Ovary (tissue), 9 donors: Measurements from ENCODE around the gene ABLIM2. TPM values are rescaled to one million over a fixed set of nuclear protein-coding genes. Genes with fewer than 3 reads are reported as not detected.

ENCODE experiments used
- DNase-seq, 5 donors: peaks; one replicate each; pipeline ENCODE4 v3.0.0-alpha.2; 2019 to 2020
- H3K27ac ChIP-seq, 2 donors: fragments of 200-600 bp; one replicate each; pipeline versions ENCODE4 v1.5.1 to v1.8.0; 2019 to 2022
- H3K27me3 ChIP-seq: fragments of 200-600 bp; one replicate; pipeline ENCODE4 v1.8.0; 2022
- H3K36me3 ChIP-seq: fragments of 200-600 bp; sonication (generic); one replicate; pipeline ENCODE4 v1.5.1; 2019
- H3K4me1 ChIP-seq: one replicate; pipeline ENCODE4 v1.8.1; 2013; ENCODE audit warnings: mild to moderate bottlenecking, moderate library complexity; ENCODE audit not compliant: insufficient read depth
- H3K4me3 ChIP-seq: fragments of 200-600 bp; sonication (generic); one replicate; pipeline ENCODE4 v1.5.1; 2017
- H3K9me3 ChIP-seq, 2 donors: fragments of 200-600 bp in 1 of 2; sonication (generic) in 1 of 2; one replicate each; pipeline versions ENCODE4 v1.5.1 to v1.8.1; 2013 to 2019; ENCODE audit warnings: mild to moderate bottlenecking in 1 of 2, moderate library complexity in 1 of 2
- EP300 ChIP-seq: sonication (generic); formaldehyde crosslinking; IDR thresholded peaks from one replicate; pipeline ENCODE4 v1.6.1; 2017; ENCODE audit warnings: antibody characterized with exemption
- POLR2A ChIP-seq: fragments of 450-650 bp; IDR thresholded peaks from one replicate; pipeline ENCODE4 v1.6.1; 2017; ENCODE audit warnings: antibody characterized with exemption, mild to moderate bottlenecking, moderate library complexity
- WGBS, 3 donors: extraction: QIAGEN DNeasy Blood & Tissue Kit in 1 of 3; methylation state at CpG; one replicate each; pipeline versions ENCODE4 v1.1.5 to v1.1.7; 2013 to 2017; 5-methylcytosine and 5-hydroxymethylcytosine counted together
- intact Hi-C, 4 donors: fragments of 100-400 bp; cut with DNase I; formaldehyde crosslinking; loops; one replicate each; pipeline versions ENCODE4 v1.11.0 to v1.15.1; 2022 to 2023
- polyA plus RNA-seq, 2 donors: library from polyadenylated mRNA; stranded (reverse); fragments of 200-250 nt in 1 of 2; fragments of 350-450 nt in 1 of 2; fragmentation: Illumina TruSeq in 1 of 2; extraction: RNeasy Lipid Tissue Mini Kit (QIAGEN cat#74804) in 1 of 2; gene quantifications; one replicate each; pipeline ENCODE4 v1.2.3, GENCODE V29; 2013 to 2014
- total RNA-seq, 7 donors: library from RNA; depleted of rRNA in 2 of 7; stranded (reverse); fragments of >200 nt in 2 of 7; fragmentation: NEBNext Ultra II Directional in 3 of 7; extraction: Animal tissue kit (Norgen Biotek cat#: 25700) in 3 of 7; gene quantifications; one replicate each; pipeline versions ENCODE4 v1.1.0 to v1.2.4, GENCODE V29; 2016 to 2023
- TF ChIP-seq, protein P1 (sequence below), 3 donors: fragments of 450-650 bp in 2 of 3; fragments of 200-600 bp in 1 of 3; IDR thresholded peaks; one replicate each; pipeline versions ENCODE4 v1.5.1 to v1.8.0; 2016 to 2022; ENCODE audit warnings: antibody characterized with exemption in 3 of 3, mild to moderate bottlenecking in 1 of 3
- donor health status: DM: no; HTN: no; CAD: no; lungs with moderate emphysema.
- donor health status: DM: no; HTN: no; CAD: no.
- donor health status: Bipolar disorder and iron deficiency.
- donor health status: DM: yes; HTN: yes; CAD: no.
- donor health status: DM: no; HTN: no; CAD: no.
- donor health status: DM: yes; HTN: yes; CAD: no.

Gene ABLIM2
- total and polyA plus RNA-seq, 9 donors: 0.81 to 7.9 (median 2.1) TPM

DNA sequence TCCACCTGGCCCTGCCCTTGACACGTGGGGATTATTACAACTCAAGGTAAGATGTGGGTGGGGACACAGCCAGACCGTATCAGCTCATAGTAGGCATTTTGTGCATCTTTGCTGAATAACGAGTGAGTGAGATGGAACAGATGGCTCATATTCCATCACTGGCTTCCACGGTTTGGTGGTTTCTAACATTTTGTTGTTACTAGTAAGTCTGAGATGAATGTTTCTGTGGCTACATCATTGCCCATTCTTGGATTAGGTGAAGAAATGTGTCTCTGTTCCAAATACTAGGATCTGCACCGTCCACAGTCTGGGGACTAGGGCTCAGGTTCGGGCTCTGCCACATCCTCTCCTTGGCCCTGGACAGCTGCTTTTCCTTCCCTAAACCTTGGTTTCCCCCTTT lies 3.6 kb downstream of the ABLIM2 start:
- Histone ChIP-seq H3K27ac (no peak overlapping the region), H3K27me3 (no peaks in the 10 kb centered on the region)
- intact Hi-C loops: no loop called here

DNA sequence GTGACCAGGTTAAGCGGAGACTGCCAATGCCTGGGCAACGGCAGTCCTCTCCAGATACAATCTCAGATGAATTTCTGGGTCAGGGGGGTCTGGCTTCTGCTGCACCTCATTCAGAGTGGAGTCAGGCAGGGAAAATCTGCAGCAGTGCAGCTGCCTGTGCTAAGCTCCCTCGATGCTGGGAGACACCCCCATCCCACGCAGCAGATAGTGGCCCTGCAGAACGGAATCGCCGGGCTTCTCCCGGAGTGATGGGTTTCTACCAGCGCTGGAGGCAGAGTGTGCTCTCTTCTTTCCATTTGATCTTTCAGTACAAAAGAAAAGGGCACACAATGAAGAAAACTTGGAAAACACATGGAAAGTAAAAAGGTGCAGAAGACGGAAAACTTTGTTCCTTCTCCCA lies 5.2 kb downstream of the ABLIM2 start:
- WGBS, 3 donors: 53 to 59% (median 53%) methylated on average over 10 of the region's 10 CpGs

More for the DNA sequence above, 3.6 kb downstream of the ABLIM2 start:
- no peak for TF ChIP-seq POLR2A
- TF ChIP-seq, protein P1, sequence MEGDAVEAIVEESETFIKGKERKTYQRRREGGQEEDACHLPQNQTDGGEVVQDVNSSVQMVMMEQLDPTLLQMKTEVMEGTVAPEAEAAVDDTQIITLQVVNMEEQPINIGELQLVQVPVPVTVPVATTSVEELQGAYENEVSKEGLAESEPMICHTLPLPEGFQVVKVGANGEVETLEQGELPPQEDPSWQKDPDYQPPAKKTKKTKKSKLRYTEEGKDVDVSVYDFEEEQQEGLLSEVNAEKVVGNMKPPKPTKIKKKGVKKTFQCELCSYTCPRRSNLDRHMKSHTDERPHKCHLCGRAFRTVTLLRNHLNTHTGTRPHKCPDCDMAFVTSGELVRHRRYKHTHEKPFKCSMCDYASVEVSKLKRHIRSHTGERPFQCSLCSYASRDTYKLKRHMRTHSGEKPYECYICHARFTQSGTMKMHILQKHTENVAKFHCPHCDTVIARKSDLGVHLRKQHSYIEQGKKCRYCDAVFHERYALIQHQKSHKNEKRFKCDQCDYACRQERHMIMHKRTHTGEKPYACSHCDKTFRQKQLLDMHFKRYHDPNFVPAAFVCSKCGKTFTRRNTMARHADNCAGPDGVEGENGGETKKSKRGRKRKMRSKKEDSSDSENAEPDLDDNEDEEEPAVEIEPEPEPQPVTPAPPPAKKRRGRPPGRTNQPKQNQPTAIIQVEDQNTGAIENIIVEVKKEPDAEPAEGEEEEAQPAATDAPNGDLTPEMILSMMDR (IDR thresholded peaks at IDR 0.05): no peak
- TF ChIP-seq EP300: no peak
- Histone ChIP-seq H3K4me3 (no peak overlapping the region), H3K9me3 (no peaks in the 10 kb centered on the region), H3K36me3 (no peaks in the 10 kb centered on the region), H3K4me1 (peaks cover 5% of the 10 kb centered on the region)
- WGBS, 3 donors: 68 to 79% (median 78%) methylated on average over 6 of the region's 6 CpGs
- DNase-seq: no peak

DNA sequence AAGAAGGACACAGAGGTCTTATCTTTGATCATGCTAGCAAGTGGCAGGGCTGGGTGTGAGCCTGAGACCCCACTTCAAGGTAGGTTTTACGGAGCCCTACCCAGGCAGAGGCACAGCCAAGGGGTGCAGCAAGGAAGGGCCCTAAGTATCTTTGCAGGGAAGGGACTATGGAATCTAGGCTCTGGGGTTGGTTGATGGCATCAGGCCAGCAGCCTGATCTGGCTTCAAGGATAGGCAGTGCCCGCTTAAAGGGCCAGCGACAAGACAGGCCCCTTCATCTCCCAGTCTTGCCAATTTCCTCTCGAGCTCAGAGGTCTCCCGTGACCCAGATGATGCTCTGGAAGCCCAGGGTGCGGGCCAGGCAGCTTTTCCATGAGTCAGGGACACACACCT lies 5.8 kb downstream of the ABLIM2 start:
- Histone ChIP-seq H3K4me1 (peaks cover 1% of the 10 kb centered on the region), H3K36me3 (no peaks in the 10 kb centered on the region), H3K4me3 (no peak overlapping the region), H3K9me3 (no peaks in the 10 kb centered on the region), H3K27me3 (no peaks in the 10 kb centered on the region), H3K27ac (no peak overlapping the region)
- 69 to 74% (median 70%) methylated on average over 6 of the region's 6 CpGs for WGBS, 3 donors
- no peak for DNase-seq
- TF ChIP-seq, protein P1 (IDR thresholded peaks at IDR 0.05): no peak
- no peak for TF ChIP-seq EP300
- no peak for TF ChIP-seq POLR2A
- intact Hi-C loops: no loop called here

More for the DNA sequence above, 5.2 kb downstream of the ABLIM2 start:
- no peaks in the 10 kb centered on the region for H3K36me3 ChIP-seq
- H3K27me3 ChIP-seq: no peaks in the 10 kb centered on the region
- H3K9me3 ChIP-seq: no peaks in the 10 kb centered on the region
- peaks cover 2% of the 10 kb centered on the region for H3K4me1 ChIP-seq
- intact Hi-C loops: no loop called here
- no peak for DNase-seq
- no peak overlapping the region for H3K4me3 ChIP-seq
- H3K27ac ChIP-seq: no peak overlapping the region
- no peak for TF ChIP-seq POLR2A
- no peak for TF ChIP-seq EP300
- TF ChIP-seq, protein P1 (IDR thresholded peaks at IDR 0.05): no peak

DNA sequence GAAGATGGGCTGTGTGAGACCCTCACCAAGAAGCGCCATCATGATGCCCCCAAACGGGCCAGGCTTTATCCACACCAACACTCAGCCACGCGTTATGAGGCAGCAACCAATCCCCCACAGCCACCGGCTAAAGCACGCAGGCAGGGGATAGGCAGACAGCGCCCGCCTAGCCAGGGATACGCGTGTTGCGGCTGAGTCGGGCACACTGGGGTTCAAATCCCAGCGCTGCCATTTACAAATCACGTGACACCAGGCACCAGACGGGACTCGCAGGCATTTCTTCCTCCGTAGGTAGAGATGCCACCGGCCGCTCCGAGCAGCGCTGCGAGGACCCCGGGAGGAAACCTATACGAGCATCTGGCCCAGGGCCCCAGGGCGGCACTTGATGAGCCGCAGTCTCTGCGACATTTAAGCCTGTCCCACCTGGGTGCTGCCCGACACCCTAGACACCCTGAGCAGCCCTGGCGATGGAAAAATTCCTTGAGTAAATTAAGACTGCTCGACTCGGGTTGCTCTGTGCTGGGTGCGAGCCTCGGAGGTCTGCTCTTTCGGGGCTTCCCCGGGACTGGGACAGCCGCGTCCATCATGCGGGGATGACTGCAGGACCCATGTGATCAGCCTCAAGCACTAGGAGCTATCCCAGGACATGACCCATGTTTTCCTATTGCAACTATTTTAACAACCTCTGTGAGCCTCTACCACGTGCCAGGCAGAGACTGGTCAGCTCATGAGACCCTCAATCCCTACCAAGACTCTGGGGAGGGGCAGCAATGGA lies 6.3 kb downstream of the ABLIM2 start:
- WGBS, 3 donors: 92 to 94% (median 92%) methylated on average over 38 to 39 of the region's 39 CpGs
- DNase-seq: no peak
- no peaks in the 10 kb centered on the region for H3K4me1 ChIP-seq
- H3K4me3 ChIP-seq: no peak overlapping the region
- H3K9me3 ChIP-seq: no peaks in the 10 kb centered on the region
- H3K27ac ChIP-seq: no peak overlapping the region
- TF ChIP-seq POLR2A: no peak
- TF ChIP-seq, protein P1 (IDR thresholded peaks at IDR 0.05): no peak
- TF ChIP-seq EP300: no peak
- no peaks in the 10 kb centered on the region for H3K27me3 ChIP-seq
- intact Hi-C loops: no loop called here
- H3K36me3 ChIP-seq: no peaks in the 10 kb centered on the region
